T-helper 9 cell (primary cell): ENCODE measurements around the gene PRKD3.

Source experiments
- DNase-seq: peaks from one replicate; pipeline ENCODE4 v3.0.0-alpha.2; 2020
- total RNA-seq, 2 donors: gene quantifications; one replicate each; lab custom pipeline; 2026; lab: John Stamatoyannopoulos, UW

Gene PRKD3
- 66.1 to 156 reads per million in 2 donors for total RNA-seq

- peak; percentile 41 for DNase-seq
Observed at GRCh38 chr2:37324786-37325624, at the start of gene PRKD3. PRKD3 (minus strand) TSS chr2:37324833; CDS start chr2:37316524, 8,309 bp downstream.

GRCh38 chr2:37372000-37372399 is 47.4 kb upstream of the PRKD3 start:
- DNase-seq: no peak

GRCh38 chr2:37370666-37371065 is 46.0 kb upstream of the PRKD3 start:
- DNase-seq: no peak

GRCh38 chr2:37367984-37368383 is 43.4 kb upstream of the PRKD3 start:
- DNase-seq: no peak

- no peak for DNase-seq
Observed at GRCh38 chr2:37367310-37367709, 42.7 kb upstream of the PRKD3 start.

GRCh38 chr2:37366773-37367172 is 42.1 kb upstream of the PRKD3 start:
- no peak for DNase-seq

- no peak for DNase-seq
Observed at GRCh38 chr2:37365669-37366068, 41.0 kb upstream of the PRKD3 start.

- DNase-seq: no peak
Observed at GRCh38 chr2:37364351-37364750, 39.7 kb upstream of the PRKD3 start.

GRCh38 chr2:37361994-37362698 is 37.5 kb upstream of the PRKD3 start:
- no peak for DNase-seq

- no peak for DNase-seq
Observed at GRCh38 chr2:37361216-37361815, 36.7 kb upstream of the PRKD3 start.

- DNase-seq: no peak
Observed at GRCh38 chr2:37358466-37358865, 33.8 kb upstream of the PRKD3 start.

- DNase-seq: no peak
Observed at GRCh38 chr2:37357530-37357929, 32.9 kb upstream of the PRKD3 start.

GRCh38 chr2:37357069-37357468 is 32.4 kb upstream of the PRKD3 start:
- no peak for DNase-seq

- no peak for DNase-seq
Observed at GRCh38 chr2:37356299-37356698, 31.7 kb upstream of the PRKD3 start.

GRCh38 chr2:37355735-37356134 is 31.1 kb upstream of the PRKD3 start:
- DNase-seq: no peak

- no peak for DNase-seq
Observed at GRCh38 chr2:37354531-37354930, 29.9 kb upstream of the PRKD3 start.

- DNase-seq: no peak
Observed at GRCh38 chr2:37350034-37350433, 25.4 kb upstream of the PRKD3 start.

GRCh38 chr2:37349231-37349860 is 24.7 kb upstream of the PRKD3 start:
- no peak for DNase-seq

- no peak for DNase-seq
Observed at GRCh38 chr2:37348155-37348554, 23.5 kb upstream of the PRKD3 start.

GRCh38 chr2:37344453-37345361 is 20.1 kb upstream of the PRKD3 start, which contains the start of gene QPCT:
QPCT (plus strand) TSS chr2:37344630; CDS start chr2:37344732, 102 bp downstream.
- DNase-seq: peak; percentile 63

GRCh38 chr2:37343537-37344434 is 19.2 kb upstream of the PRKD3 start:
- DNase-seq: no peak
